BJ (cell line): ENCODE results near the gene APBA2. TPM values are rescaled to one million over a fixed set of nuclear protein-coding genes. Genes with fewer than 3 reads are reported as not detected.

Experiments
- CTCF ChIA-PET: fragments of 350-600 bp; formaldehyde crosslinking; extraction: SDS; loops from one replicate; lab custom pipeline; 2021; ENCODE audit warnings: antibody characterized with exemption, inconsistent platforms; lab: Yijun Ruan, JAX
- POLR2A ChIA-PET: fragments of 300-600 bp; sonication (Branson Sonifier 250); formaldehyde crosslinking; extraction: SDS; loops from one replicate; lab custom pipeline; 2021; ENCODE audit warnings: antibody characterized with exemption; lab: Charles Lee
- DNase-seq: peaks from one replicate; pipeline ENCODE4 v3.0.0-alpha.2; 2011; ENCODE audit warnings: low read depth
- H3K27me3 ChIP-seq: 2 replicates; pipeline ENCODE4 v1.6.0; 2011; ENCODE audit warnings: low read length; ENCODE audit not compliant: control insufficient read depth, insufficient read depth
- H3K36me3 ChIP-seq: 2 replicates; pipeline ENCODE4 v1.5.1; 2011; ENCODE audit warnings: low read length; ENCODE audit not compliant: control insufficient read depth, insufficient read depth
- H3K4me3 ChIP-seq: 2 replicates; pipeline ENCODE4 v1.5.1; 2011; ENCODE audit warnings: low read depth, mild to moderate bottlenecking, control low read depth, low read length
- polyA plus RNA-seq: library from polyadenylated mRNA; depleted of rRNA; stranded (reverse); fragments of >200 nt; gene quantifications from 2 replicates; pipeline ENCODE4 v1.2.3, GENCODE V29; 2011
- TF ChIP-seq, protein P1 (sequence below): IDR thresholded peaks from 2 replicates; pipeline ENCODE4 v1.5.1; 2011; ENCODE audit warnings: low read depth, mild to moderate bottlenecking, control low read depth, inconsistent platforms, low read length, moderate library complexity; ENCODE audit not compliant: insufficient read depth

The APBA2 gene
- polyA plus RNA-seq, 1 experiment = 15.1 TPM

DNA sequence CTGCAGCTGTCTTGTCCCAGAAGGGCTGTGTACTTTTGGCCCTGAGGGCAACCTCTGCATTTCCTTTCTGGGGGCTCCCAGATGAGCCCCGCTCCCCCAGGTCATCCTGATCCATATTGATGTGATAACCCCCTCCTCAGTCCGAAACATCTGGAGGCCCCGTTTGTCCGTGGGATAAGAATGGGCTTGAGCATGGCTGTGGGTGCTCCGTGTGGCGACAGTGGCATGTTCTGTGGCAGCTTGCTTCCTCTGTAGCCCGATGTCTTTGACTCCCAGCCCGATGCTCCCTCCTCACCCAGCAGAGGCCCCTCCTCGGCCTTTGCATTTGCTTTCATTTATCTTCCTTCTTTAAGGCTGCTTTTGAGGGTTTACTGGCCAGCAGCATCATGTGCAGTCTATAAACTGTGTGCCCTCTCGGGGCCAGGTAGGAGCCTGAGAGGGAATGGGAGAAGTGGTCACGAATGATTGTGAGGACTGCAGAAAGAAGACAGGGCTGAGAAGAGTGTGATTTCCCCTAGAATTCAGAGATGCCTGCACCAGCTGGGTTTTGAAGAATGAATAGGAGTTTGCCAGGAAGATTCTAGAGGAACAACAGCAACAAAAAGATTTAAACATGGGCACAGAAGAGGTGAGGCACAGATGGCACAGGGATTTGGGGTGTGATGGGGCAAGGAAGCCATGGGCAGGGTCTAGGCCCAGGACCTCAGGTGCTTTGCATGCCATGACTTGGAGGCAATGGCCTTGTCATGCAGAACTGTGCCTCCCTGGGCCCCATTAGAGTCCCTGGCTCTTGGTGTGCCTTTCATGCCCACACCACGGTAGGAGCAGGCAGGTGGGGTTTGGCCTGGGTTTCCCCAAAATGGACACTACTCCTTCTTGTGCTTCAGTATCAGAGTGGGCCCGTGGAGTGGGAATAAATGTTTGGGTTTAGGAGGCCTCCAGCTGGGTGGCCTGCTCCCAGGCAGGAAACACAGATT, 34.2 kb downstream of the APBA2 start:
- H3K27me3 ChIP-seq = no peaks in the 10 kb centered on the region
- no peak overlapping the region for H3K4me3 ChIP-seq
- no peak for DNase-seq
- ChIA-PET POLR2A (no interaction called here), CTCF (interaction anchor here (0.5 to 1.5 kb wide), 2 partner anchors 15 to 60 kb away, joined by 3 to 4 read pairs; no protein-coding TSS in a partner anchor)
- TF ChIP-seq, protein P1, sequence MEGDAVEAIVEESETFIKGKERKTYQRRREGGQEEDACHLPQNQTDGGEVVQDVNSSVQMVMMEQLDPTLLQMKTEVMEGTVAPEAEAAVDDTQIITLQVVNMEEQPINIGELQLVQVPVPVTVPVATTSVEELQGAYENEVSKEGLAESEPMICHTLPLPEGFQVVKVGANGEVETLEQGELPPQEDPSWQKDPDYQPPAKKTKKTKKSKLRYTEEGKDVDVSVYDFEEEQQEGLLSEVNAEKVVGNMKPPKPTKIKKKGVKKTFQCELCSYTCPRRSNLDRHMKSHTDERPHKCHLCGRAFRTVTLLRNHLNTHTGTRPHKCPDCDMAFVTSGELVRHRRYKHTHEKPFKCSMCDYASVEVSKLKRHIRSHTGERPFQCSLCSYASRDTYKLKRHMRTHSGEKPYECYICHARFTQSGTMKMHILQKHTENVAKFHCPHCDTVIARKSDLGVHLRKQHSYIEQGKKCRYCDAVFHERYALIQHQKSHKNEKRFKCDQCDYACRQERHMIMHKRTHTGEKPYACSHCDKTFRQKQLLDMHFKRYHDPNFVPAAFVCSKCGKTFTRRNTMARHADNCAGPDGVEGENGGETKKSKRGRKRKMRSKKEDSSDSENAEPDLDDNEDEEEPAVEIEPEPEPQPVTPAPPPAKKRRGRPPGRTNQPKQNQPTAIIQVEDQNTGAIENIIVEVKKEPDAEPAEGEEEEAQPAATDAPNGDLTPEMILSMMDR = no peak
- peaks cover 1% of the 10 kb centered on the region; the same call in 1 of the 2 replicates for H3K36me3 ChIP-seq

DNA sequence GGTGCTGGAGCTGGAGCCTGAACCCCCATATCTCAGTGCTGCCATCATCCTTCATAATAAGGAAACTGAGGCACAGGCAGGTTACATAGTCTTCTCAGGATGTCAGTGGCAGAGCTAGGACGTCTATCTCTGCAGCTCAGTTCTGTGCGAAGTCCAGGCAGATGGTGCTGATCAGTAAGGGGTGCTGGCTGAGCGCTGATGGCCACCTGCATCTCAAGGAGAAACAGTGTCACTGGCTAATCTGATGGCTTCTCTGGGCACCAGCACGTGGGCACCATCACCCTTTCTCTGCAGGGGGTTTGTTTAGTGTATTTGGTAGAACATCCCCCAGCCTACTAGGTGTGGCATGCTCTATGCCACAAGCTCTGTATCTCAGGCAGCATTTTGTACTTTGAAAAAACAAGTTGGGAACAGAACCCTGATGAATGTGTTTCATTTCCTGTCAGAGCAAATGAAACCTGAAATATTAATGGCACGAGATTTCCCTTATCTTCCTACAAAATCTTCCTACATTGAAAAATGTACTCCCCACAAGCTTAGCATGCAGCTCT, 35.1 kb downstream of the APBA2 start:
- DNase-seq = no peak
- TF ChIP-seq, protein P1 = no peak
- ChIA-PET CTCF (interaction anchor here (1.5 kb wide), 1 partner anchor 15 kb away, joined by 4 read pairs; no protein-coding TSS in a partner anchor), POLR2A (no interaction called here)
- H3K27me3 ChIP-seq = no peaks in the 10 kb centered on the region
- no peak overlapping the region for H3K4me3 ChIP-seq
- peaks cover 1% of the 10 kb centered on the region; the same call in 1 of the 2 replicates for H3K36me3 ChIP-seq

DNA sequence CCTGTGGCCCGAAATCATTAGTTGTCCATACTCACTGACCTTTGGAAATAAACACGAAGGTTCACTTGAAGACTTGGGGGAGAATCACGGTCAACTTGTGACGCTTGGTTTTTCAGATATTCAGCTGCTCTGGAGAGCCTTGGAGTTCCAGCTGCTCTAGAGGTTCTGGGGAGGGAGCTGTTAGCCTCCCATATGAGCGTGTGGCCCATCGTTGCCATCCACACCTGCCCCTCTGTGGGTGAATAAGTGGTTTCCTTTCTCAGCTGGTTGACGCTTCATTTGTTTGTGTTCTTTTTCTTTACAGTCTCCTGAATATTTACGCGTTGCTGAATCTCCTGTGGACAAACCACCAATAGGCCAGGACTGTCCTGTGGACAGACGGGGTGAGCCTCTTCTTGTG, 35.6 kb downstream of the APBA2 start:
- Histone ChIP-seq H3K27me3 (no peaks in the 10 kb centered on the region), H3K36me3 (peaks cover 1% of the 10 kb centered on the region; the same call in 1 of the 2 replicates), H3K4me3 (no peak overlapping the region)
- POLR2A ChIA-PET = no interaction called here
- DNase-seq = no peak
- CTCF ChIA-PET = interaction anchor here (0.9 to 1.5 kb wide), 2 partner anchors 10 to 14 kb away, joined by 4 read pairs; no protein-coding TSS in a partner anchor
- TF ChIP-seq, protein P1 = no peak

DNA sequence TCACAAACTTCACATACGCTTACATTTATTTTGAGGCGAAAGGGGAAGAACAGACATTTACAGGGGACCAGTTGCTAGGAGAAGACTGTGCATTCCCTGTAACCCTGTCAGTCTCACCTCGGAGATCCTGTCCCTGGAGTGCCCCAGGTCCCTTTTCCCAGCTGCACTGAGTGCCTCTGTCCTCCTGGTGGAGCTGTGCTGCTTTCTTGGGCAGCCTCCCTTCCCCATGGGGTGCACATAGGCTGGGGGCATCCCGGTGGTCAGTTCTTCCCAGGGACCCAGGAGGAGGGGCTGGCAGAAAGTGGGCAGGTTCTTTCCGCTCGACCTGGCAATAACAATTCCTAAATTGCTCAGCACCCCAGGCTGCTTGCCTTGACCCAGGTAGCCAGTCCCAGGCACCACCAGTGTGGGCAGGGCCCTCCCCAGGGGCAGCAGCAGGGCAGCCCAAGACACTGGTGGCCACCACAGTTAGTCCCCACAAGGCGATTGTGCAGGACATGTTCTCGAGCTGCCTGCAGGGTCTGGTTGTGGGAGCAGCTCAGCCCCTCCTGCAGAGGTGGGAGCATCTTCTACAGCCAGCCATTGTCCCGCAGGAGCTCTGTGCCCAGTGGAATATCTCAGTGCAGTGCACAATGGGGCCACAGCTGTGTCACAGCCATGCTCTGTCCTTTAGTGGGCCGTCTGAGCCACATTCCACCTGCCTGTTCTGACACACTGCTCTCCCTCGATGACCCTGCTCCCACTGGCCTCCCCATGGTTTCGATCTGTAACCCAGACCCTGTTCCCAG, 36.3 kb downstream of the APBA2 start:
- TF ChIP-seq, protein P1 = no peak; the same call in 1 of the 2 replicates
- DNase-seq = no peak
- CTCF ChIA-PET = interaction anchor here (0.9 to 1.5 kb wide), 2 partner anchors 9 to 13 kb away, joined by 4 read pairs; no protein-coding TSS in a partner anchor
- Histone ChIP-seq H3K4me3 (no peak overlapping the region), H3K27me3 (no peaks in the 10 kb centered on the region), H3K36me3 (peaks cover 1% of the 10 kb centered on the region; the same call in 1 of the 2 replicates)
- POLR2A ChIA-PET = no interaction called here

DNA sequence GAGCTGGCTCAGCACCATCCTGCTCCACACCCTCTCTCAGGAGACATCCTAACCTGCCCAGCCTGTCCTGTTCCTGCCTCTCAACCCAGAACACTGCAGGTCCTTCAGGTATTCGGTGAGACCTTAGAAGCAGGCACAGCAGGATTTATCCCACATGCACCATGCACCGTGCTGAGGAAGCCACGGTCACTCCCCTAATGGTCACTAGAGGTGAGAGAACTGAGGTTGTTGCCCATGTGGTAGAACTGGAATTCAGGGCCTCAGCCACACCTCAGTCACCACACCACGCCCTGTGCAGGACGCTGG, 36.9 kb downstream of the APBA2 start:
- Histone ChIP-seq H3K4me3 (no peak overlapping the region), H3K36me3 (peaks cover 1% of the 10 kb centered on the region; the same call in 1 of the 2 replicates), H3K27me3 (no peaks in the 10 kb centered on the region)
- ChIA-PET CTCF (no interaction called here), POLR2A (no interaction called here)
- TF ChIP-seq, protein P1 = no peak
- DNase-seq = no peak
